ENCODE measurements around the gene NEK9. TPM values are rescaled to one million over a fixed set of nuclear protein-coding genes. Genes with fewer than 3 reads are reported as not detected.
A peak's percentile ranks its signal among the peaks of the same experiment; 100 is the strongest.

NEK9 gene
- polyA plus RNA-seq, 2 donors: 18.6 to 27.8 TPM

DNA sequence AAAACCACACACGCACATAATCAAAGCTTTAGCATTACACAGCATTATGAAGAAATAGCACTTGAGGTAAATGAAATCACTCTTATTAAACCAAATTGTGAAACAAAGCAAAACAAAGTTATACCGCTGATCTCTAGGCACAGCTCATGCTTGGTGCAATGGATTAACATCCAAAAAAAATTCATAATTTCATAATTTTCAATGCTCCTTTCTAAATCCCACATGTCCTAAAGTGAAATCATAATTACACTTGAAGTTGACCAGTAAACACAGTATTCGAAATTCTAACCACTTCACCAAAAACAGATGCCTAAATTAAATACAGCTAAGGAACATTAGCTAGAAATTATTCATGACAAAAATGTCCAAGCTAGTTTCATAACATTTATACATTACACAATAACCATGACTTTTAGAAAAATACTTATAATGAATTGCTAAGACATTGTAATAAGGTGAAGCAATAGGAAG, 77.1 kb downstream of the NEK9 start:
- peak overlapping the region in 1 of 2 donors; percentile 51 for H3K27ac ChIP-seq (ENCODE audit: low read depth in 2 of 2, low read length in 1 of 2)
- WGBS, 2 donors: 82 to 84% methylated on average over 3 of the region's 3 CpGs

DNA sequence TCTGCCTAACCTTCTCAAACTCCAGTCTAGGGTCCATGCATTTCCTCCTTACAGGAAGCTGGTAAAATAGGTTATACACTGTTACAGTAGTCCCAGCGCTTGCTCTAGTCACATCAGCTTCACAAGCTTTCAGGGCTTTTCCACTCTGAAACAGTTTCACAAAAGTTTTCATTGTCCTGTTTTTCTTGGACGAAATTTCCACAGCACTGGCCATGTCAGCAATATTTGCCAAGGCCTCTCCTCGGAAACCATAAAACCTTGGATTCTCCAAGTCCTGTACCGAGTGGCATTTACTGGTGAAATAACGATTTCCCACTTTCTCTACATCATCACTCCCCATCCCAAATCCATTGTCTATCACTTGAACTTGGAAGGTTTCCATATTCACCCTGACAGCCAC, 77.7 kb downstream of the NEK9 start:
- WGBS, 2 donors: 79 to 87% methylated on average over 5 of the region's 5 CpGs
- Histone ChIP-seq H3K36me3 (ENCODE audit: control insufficient read depth in 2 of 2, insufficient read depth in 2 of 2, low read length in 1 of 2) (no peaks in the 10 kb centered on the region), H3K4me1 (ENCODE audit: control insufficient read depth in 2 of 2, insufficient read depth in 2 of 2, low read length in 1 of 2) (peaks cover 0 to 2% of the 10 kb centered on the region in 2 donors), H3K27me3 (ENCODE audit: control insufficient read depth in 1 of 2, insufficient read depth in 2 of 2, low read length in 2 of 2) (no peaks in the 10 kb centered on the region), H3K4me3 (ENCODE audit: low read depth in 1 of 2, low read length in 2 of 2) (no peak overlapping the region), H3K9me3 (ENCODE audit: control insufficient read depth in 2 of 2, insufficient read depth in 1 of 2, low read depth in 1 of 2, low read length in 1 of 2) (no peaks in the 10 kb centered on the region), H3K27ac (ENCODE audit: low read depth in 2 of 2, low read length in 1 of 2) (peak overlapping the region; percentile 41 to 51)

More for the DNA sequence above, 77.1 kb downstream of the NEK9 start:
- Histone ChIP-seq H3K4me1 (ENCODE audit: control insufficient read depth in 2 of 2, insufficient read depth in 2 of 2, low read length in 1 of 2) (peaks cover 0 to 2% of the 10 kb centered on the region in 2 donors), H3K9me3 (ENCODE audit: control insufficient read depth in 2 of 2, insufficient read depth in 1 of 2, low read depth in 1 of 2, low read length in 1 of 2) (no peaks in the 10 kb centered on the region), H3K36me3 (ENCODE audit: control insufficient read depth in 2 of 2, insufficient read depth in 2 of 2, low read length in 1 of 2) (no peaks in the 10 kb centered on the region), H3K27me3 (ENCODE audit: control insufficient read depth in 1 of 2, insufficient read depth in 2 of 2, low read length in 2 of 2) (no peaks in the 10 kb centered on the region), H3K4me3 (ENCODE audit: low read depth in 1 of 2, low read length in 2 of 2) (no peak overlapping the region)

DNA sequence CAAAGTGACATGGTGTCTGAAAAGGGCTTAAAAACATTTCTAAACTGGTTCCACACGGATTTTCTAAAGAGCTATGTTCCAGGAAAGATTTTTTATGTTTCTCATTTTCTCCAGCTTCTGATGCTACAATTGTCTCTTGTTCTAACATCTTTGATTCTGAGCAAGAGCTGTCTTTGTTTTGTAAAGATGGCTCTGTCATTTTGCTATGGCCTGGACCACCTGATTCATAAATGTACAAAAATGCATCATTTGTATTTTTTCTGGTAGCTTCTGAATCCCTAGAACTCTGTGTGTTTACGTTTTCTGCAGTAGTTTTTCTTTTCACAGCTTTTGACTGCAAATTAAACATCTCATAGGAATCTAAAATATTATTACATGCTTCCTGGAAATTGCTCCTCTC, 78.7 kb downstream of the NEK9 start:
- Histone ChIP-seq H3K36me3 (ENCODE audit: control insufficient read depth in 2 of 2, insufficient read depth in 2 of 2, low read length in 1 of 2) (no peaks in the 10 kb centered on the region), H3K27ac (ENCODE audit: low read depth in 2 of 2, low read length in 1 of 2) (no peak overlapping the region), H3K4me3 (ENCODE audit: low read depth in 1 of 2, low read length in 2 of 2) (no peak overlapping the region), H3K9me3 (ENCODE audit: control insufficient read depth in 2 of 2, insufficient read depth in 1 of 2, low read depth in 1 of 2, low read length in 1 of 2) (no peaks in the 10 kb centered on the region), H3K4me1 (ENCODE audit: control insufficient read depth in 2 of 2, insufficient read depth in 2 of 2, low read length in 1 of 2) (peaks cover 0 to 2% of the 10 kb centered on the region in 2 donors), H3K27me3 (ENCODE audit: control insufficient read depth in 1 of 2, insufficient read depth in 2 of 2, low read length in 2 of 2) (no peaks in the 10 kb centered on the region)
- WGBS, 2 donors: 79 to 83% methylated on average over 2 of the region's 2 CpGs

DNA sequence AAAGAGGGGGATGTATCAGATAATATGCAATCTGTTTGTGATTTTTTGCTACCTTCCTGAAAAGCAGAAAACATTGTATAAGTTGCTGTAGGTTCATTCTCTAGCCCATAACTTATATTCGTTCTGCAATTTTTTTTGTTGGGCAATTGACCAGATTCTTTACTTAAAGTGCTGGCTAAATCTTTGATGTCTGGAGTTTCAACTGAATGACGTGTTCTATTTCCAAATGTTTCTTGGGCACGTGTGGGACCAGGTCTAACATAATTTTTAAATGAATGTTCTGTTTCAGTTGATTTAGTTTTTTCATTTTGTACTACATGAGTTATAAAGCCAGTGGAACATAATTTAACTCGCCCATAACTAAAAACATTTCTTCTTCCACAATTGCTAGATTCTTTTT, 79.3 kb downstream of the NEK9 start:
- Histone ChIP-seq H3K4me3 (ENCODE audit: low read depth in 1 of 2, low read length in 2 of 2) (no peak overlapping the region), H3K4me1 (ENCODE audit: control insufficient read depth in 2 of 2, insufficient read depth in 2 of 2, low read length in 1 of 2) (peaks cover 0 to 2% of the 10 kb centered on the region in 2 donors), H3K27me3 (ENCODE audit: control insufficient read depth in 1 of 2, insufficient read depth in 2 of 2, low read length in 2 of 2) (no peaks in the 10 kb centered on the region), H3K36me3 (ENCODE audit: control insufficient read depth in 2 of 2, insufficient read depth in 2 of 2, low read length in 1 of 2) (no peaks in the 10 kb centered on the region), H3K9me3 (ENCODE audit: control insufficient read depth in 2 of 2, insufficient read depth in 1 of 2, low read depth in 1 of 2, low read length in 1 of 2) (no peaks in the 10 kb centered on the region), H3K27ac (ENCODE audit: low read depth in 2 of 2, low read length in 1 of 2) (no peak overlapping the region)
- whole genome bisulfite sequencing, 2 donors: 89 to 90% methylated on average over 4 of the region's 4 CpGs

DNA sequence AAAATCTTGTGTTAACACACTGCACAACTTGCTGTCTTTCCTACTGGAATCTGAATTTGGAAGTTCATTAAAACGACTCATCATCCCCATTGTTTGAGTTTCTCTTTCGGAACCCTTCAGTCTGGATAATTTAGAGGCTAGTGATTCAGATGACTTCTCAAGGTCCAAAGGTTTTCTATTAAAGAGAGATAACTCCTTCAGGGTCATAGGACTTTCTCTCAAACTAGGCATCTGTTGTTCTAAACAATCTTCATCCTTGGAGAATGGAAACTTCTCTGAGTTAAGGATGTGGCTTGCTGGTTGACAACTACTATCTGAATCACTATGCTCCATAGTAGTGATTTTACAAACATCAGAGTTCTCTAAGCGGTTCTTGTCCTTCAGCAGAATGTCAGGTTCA, 79.9 kb downstream of the NEK9 start:
- peaks cover 0 to 3% of the 10 kb centered on the region in 2 donors for H3K36me3 ChIP-seq (ENCODE audit: control insufficient read depth in 2 of 2, insufficient read depth in 2 of 2, low read length in 1 of 2)
- peaks cover 0 to 2% of the 10 kb centered on the region in 2 donors for H3K4me1 ChIP-seq (ENCODE audit: control insufficient read depth in 2 of 2, insufficient read depth in 2 of 2, low read length in 1 of 2)
- no peak overlapping the region for H3K27ac ChIP-seq (ENCODE audit: low read depth in 2 of 2, low read length in 1 of 2)
- no peak overlapping the region for H3K4me3 ChIP-seq (ENCODE audit: low read depth in 1 of 2, low read length in 2 of 2)
- H3K9me3 ChIP-seq (ENCODE audit: control insufficient read depth in 2 of 2, insufficient read depth in 1 of 2, low read depth in 1 of 2, low read length in 1 of 2): no peaks in the 10 kb centered on the region
- no peaks in the 10 kb centered on the region for H3K27me3 ChIP-seq (ENCODE audit: control insufficient read depth in 1 of 2, insufficient read depth in 2 of 2, low read length in 2 of 2)
- WGBS, 2 donors: 85 to 86% methylated on average over 3 of the region's 3 CpGs

DNA sequence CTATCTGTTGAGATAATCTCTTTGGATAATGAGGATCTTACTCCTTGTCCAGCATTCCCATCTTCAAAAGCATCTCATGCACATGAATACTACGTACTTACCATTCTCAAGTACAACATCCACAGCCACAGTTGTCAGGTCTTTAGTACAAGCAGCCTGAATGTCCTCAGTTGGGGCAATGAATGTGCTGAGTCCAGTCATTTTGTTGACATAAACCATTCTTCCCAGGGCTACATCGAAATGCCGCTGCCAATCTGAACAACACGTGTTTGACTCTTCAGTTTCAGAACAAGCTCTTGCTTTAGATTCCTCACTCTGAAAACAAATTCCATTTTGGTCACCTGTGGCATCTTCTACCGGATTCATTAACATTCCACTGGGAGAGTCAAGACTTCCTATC, 80.6 kb downstream of the NEK9 start:
- WGBS, 2 donors: 91 to 94% methylated on average over 5 of the region's 5 CpGs
- H3K27me3 ChIP-seq (ENCODE audit: control insufficient read depth in 1 of 2, insufficient read depth in 2 of 2, low read length in 2 of 2): no peaks in the 10 kb centered on the region
- H3K4me1 ChIP-seq (ENCODE audit: control insufficient read depth in 2 of 2, insufficient read depth in 2 of 2, low read length in 1 of 2): peaks cover 0 to 2% of the 10 kb centered on the region in 2 donors
- H3K36me3 ChIP-seq (ENCODE audit: control insufficient read depth in 2 of 2, insufficient read depth in 2 of 2, low read length in 1 of 2): peaks cover 0 to 3% of the 10 kb centered on the region in 2 donors
- H3K9me3 ChIP-seq (ENCODE audit: control insufficient read depth in 2 of 2, insufficient read depth in 1 of 2, low read depth in 1 of 2, low read length in 1 of 2): no peaks in the 10 kb centered on the region
- H3K4me3 ChIP-seq (ENCODE audit: low read depth in 1 of 2, low read length in 2 of 2): no peak overlapping the region
- no peak overlapping the region for H3K27ac ChIP-seq (ENCODE audit: low read depth in 2 of 2, low read length in 1 of 2)

DNA sequence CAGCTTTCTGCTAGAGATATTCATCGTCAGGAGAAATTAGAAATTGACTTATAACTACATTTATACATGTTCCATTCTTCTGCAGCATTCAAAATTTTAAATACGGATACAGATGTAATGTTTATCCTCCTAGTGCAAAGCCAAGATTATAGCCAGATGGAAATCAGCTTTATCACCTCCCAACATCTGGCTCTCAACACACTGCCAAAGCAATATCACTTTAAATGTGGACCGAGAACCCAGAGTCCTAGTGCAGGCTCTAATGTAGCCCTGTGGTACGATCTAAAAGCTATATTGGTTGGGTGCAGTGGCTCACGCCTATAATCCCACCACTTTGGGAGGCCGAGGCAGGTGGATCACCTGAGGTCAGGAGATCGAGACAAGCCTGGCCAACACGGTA, 82.1 kb downstream of the NEK9 start:
- Histone ChIP-seq H3K27me3 (ENCODE audit: control insufficient read depth in 1 of 2, insufficient read depth in 2 of 2, low read length in 2 of 2) (no peaks in the 10 kb centered on the region), H3K36me3 (ENCODE audit: control insufficient read depth in 2 of 2, insufficient read depth in 2 of 2, low read length in 1 of 2) (peaks cover 0 to 3% of the 10 kb centered on the region in 2 donors), H3K4me3 (ENCODE audit: low read depth in 1 of 2, low read length in 2 of 2) (no peak overlapping the region), H3K27ac (ENCODE audit: low read depth in 2 of 2, low read length in 1 of 2) (no peak overlapping the region), H3K4me1 (ENCODE audit: control insufficient read depth in 2 of 2, insufficient read depth in 2 of 2, low read length in 1 of 2) (peaks cover 0 to 2% of the 10 kb centered on the region in 2 donors), H3K9me3 (ENCODE audit: control insufficient read depth in 2 of 2, insufficient read depth in 1 of 2, low read depth in 1 of 2, low read length in 1 of 2) (no peaks in the 10 kb centered on the region)
- WGBS, 2 donors: 70 to 76% methylated on average over 8 of the region's 8 CpGs

DNA sequence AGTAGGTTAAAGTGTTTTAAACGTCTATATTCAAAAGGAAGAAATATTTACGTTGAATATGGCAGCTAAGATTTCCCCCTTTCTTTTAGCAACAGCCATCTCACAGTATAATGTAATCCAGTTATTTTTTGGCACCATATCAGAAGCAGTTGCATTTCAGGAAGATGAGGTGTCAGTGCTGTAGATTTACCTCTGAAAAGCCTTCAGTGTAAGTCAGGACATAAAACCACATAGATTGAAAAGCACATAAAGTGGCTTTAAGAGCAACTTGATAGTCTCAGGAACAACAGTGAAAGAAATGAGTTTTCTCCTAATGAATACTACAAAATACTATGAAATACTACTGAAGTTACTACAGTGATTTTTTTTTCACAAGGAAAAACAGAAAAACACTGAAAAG, 82.5 kb downstream of the NEK9 start:
- H3K36me3 ChIP-seq (ENCODE audit: control insufficient read depth in 2 of 2, insufficient read depth in 2 of 2, low read length in 1 of 2): peaks cover 0 to 3% of the 10 kb centered on the region in 2 donors
- no peak overlapping the region for H3K4me3 ChIP-seq (ENCODE audit: low read depth in 1 of 2, low read length in 2 of 2)
- no peaks in the 10 kb centered on the region for H3K27me3 ChIP-seq (ENCODE audit: control insufficient read depth in 1 of 2, insufficient read depth in 2 of 2, low read length in 2 of 2)
- H3K9me3 ChIP-seq (ENCODE audit: control insufficient read depth in 2 of 2, insufficient read depth in 1 of 2, low read depth in 1 of 2, low read length in 1 of 2): no peaks in the 10 kb centered on the region
- peaks cover 0 to under 1% of the 10 kb centered on the region in 2 donors for H3K4me1 ChIP-seq (ENCODE audit: control insufficient read depth in 2 of 2, insufficient read depth in 2 of 2, low read length in 1 of 2)
- H3K27ac ChIP-seq (ENCODE audit: low read depth in 2 of 2, low read length in 1 of 2): no peak overlapping the region
- 11 to 28% methylated on average over 2 of the region's 2 CpGs for WGBS, 2 donors

DNA sequence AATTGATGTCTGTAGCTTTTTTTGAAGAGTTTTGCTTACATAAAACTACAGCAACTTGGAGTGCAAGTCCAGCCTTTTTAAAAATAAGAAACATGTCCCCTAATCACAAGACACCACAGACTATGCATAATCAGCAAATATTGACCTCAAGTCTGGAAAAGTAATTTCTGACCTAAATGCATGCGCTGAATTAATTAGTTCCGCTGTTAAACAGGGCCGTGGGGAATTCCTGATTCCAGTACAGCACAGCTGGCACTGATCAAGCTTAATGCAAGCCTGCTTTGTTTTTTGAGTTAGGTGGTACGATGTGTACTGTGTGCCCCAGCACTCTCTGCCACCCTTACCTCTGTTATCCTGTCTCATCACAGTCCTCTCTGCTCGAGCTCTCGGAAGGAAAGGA, 84.8 kb downstream of the NEK9 start:
- Histone ChIP-seq H3K9me3 (ENCODE audit: control insufficient read depth in 2 of 2, insufficient read depth in 1 of 2, low read depth in 1 of 2, low read length in 1 of 2) (no peaks in the 10 kb centered on the region), H3K4me1 (ENCODE audit: control insufficient read depth in 2 of 2, insufficient read depth in 2 of 2, low read length in 1 of 2) (no peaks in the 10 kb centered on the region), H3K36me3 (ENCODE audit: control insufficient read depth in 2 of 2, insufficient read depth in 2 of 2, low read length in 1 of 2) (peaks cover 0 to 3% of the 10 kb centered on the region in 2 donors), H3K27me3 (ENCODE audit: control insufficient read depth in 1 of 2, insufficient read depth in 2 of 2, low read length in 2 of 2) (no peaks in the 10 kb centered on the region), H3K27ac (ENCODE audit: low read depth in 2 of 2, low read length in 1 of 2) (no peak overlapping the region), H3K4me3 (ENCODE audit: low read depth in 1 of 2, low read length in 2 of 2) (no peak overlapping the region)
- WGBS, 2 donors: 52 to 60% methylated on average over 6 of the region's 6 CpGs

DNA sequence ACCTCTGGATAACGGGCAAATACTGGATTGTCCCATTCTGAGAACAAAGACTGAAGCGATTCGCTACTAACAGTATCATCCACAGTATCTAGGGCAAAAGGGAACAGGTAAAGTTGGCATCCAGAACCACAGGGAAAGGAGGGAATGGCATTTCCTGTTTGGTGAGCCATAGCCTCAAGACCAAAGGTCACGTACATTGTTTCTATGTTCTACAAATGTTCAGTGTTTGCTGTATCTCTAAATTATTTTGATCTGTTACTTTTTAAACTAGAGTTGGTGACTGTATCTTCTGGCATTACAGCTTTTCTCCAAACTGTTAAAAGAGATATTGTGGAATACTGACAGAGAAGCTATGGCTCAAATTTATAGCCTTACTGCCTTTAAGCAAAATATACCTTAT, 85.2 kb downstream of the NEK9 start:
- no peaks in the 10 kb centered on the region for H3K9me3 ChIP-seq (ENCODE audit: control insufficient read depth in 2 of 2, insufficient read depth in 1 of 2, low read depth in 1 of 2, low read length in 1 of 2)
- WGBS, 2 donors: 79 to 92% methylated on average over 4 of the region's 4 CpGs
- no peaks in the 10 kb centered on the region for H3K27me3 ChIP-seq (ENCODE audit: control insufficient read depth in 1 of 2, insufficient read depth in 2 of 2, low read length in 2 of 2)
- H3K36me3 ChIP-seq (ENCODE audit: control insufficient read depth in 2 of 2, insufficient read depth in 2 of 2, low read length in 1 of 2): peaks cover 0 to 3% of the 10 kb centered on the region in 2 donors
- H3K27ac ChIP-seq (ENCODE audit: low read depth in 2 of 2, low read length in 1 of 2): no peak overlapping the region
- H3K4me3 ChIP-seq (ENCODE audit: low read depth in 1 of 2, low read length in 2 of 2): no peak overlapping the region
- H3K4me1 ChIP-seq (ENCODE audit: control insufficient read depth in 2 of 2, insufficient read depth in 2 of 2, low read length in 1 of 2): no peaks in the 10 kb centered on the region
